COLO829 (cell line): Measurements from ENCODE around the gene SLC6A18.

ENCODE experiments used
- DNase-seq: peaks from one replicate; pipeline ENCODE4 v3.0.0; 2012; ENCODE audit warnings: low spot score

SLC6A18 gene

DNA sequence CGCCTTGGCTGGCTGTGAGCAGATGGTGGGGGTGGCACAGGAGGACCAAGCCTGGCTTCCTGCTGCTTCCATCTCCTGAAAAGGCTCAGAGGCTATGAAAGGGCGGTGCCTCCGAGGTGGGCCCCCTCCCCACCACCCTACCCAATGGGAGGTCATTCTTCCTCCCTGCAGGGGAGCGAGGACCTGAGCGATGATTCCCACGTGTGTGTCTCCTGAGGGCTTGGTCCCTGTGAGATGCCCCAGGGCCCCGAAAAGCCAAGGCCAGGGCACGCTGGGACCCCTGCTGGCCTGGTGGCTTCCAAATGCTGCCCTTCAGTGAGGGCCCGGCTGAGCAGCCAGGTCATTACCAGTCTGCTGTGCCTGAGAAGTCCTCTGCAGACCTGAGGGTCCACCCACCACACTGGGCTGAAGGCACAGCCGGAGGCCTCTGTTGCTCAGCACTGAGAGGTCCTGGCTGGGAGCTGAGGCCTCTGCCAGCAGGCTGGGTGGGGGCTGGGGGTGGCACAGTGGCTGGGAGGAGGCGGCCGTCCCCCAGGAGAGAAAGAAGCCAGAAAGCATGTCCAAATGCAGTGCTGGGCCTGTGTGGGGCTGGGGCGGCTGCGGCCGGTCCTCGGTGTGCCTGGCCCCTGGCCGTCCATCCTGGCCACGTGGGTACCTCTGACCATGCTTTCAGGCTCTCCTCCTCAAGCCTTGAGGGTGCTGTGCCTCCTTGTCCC, 37.8 kb upstream of the SLC6A18 start:
- DNase-seq, result no peak

DNA sequence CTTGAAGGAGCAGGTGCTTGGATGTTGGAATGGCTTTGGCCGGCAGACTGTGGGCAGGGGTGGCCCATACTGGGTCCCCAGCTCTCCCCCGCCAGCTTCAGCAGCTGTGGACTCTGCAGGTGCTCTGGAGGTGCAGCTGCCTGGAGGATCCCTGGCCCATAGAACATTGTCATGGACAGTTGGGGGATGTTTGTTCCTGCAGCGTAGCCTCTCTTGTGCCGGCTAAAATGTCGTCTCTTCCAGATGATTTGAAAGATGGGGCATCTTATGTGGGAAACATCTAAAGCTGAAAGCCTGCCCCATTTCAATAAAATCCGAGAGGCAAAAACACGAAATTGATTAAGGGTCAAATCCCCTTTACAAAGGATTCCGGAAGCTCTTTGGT, 37.2 kb upstream of the SLC6A18 start:
- no peak for DNase-seq

DNA sequence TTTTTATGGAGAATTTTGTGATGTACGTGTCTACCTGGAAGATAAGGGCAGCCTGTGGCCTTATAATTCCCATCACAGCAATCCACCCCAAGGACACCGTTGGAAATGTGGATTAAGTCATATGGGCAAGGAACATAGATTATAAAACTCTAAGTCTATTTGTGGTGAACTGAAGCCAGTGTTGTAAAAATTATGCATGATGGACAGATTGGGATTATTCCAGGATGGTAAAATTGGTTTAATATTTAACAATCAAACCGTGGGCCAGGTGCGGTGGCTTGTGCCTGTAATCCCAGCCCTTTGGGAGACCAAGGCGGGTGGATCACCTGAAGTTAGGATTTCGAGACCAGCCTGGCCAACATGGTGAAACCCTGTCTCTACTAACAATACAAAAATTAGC, 36.7 kb upstream of the SLC6A18 start:
- DNase-seq, result no peak

DNA sequence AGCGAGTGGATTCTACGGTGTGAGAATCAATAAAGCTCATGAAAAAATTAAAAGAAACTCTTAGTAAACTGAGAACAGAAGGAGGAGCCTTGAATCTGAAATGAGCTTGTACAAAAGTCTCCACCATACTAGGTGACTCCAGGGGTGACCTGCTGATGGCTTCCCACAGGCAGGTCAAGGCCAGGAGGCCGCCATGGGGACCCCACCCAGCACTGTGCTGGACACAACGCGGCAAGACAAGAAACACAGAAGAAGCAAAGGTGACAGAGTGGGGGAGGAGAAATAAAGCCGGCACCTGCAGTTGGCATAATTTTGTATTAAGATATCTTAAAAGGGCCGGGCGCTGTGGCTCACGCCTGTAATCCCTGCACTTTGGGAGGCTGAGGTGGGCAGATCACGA, 35.9 kb upstream of the SLC6A18 start:
- no peak for DNase-seq

DNA sequence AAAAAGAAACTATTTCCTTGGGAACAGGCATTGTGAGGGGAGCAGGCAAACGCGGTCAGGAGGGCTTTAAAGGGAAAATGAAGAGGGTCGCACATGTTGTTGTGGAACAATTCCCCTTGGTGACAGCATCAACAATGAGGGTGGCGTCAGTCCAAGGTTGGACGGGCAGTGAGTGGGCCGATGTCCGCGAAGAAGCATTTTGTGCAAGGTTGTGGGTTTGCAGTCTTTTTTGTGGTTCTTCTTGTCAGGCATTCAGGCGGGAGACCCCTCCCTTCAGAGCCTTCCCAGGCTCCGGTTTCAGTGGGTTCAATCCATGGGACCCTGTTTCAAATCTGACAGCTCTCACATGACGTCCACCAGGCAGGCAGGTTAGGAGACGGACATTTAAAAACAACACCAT, 34.9 kb upstream of the SLC6A18 start:
- DNase-seq, result no peak

DNA sequence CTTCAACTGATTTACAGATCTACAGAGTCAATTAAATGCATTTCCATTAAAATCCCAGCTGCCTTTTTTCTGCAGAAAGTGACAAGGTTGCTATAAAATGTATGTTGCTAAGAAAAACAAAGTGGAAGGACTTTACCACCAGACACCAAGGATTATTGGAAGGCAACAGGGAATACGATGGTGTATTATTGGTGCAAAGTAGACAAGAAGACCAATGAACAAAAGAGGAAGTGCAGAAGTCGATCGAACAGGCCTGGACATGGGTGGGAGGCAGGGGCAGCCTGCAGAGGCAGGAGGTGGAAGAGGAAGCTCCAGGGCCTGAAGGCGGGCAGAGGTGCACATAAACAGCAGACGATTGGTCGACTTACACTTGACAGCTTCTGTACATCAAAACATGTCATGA, 34.3 kb upstream of the SLC6A18 start:
- no peak for DNase-seq

DNA sequence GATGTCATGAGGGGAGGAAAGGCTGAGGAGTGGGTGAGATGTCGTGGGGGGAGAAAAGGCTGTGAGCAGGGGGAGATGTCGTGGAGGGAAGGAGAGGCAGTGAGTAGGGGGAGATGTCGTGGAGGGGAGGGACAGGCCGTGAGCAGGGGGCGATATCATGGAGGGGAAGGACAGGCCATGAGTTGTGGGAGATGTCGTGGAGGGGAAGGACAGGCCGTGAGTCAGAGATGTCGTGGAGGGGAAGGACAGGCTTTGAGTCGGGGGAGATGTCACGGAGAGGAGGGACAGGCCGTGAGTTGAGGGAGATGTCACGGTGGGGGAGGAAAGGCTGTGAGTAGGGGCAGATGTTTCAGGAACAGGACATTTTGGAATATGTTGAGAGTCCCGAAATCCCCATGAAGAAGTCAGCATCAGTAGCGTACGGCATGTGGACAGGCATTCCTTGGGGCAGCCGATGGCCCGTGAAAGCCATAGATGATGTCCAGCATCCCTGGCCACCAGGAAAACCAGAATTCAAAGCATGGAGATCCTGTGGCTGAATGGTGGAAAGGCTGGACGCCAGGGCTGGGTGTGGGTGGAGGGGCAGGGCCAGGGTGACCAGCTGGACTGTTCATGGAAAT, 32.1 kb upstream of the SLC6A18 start:
- no peak for DNase-seq

DNA sequence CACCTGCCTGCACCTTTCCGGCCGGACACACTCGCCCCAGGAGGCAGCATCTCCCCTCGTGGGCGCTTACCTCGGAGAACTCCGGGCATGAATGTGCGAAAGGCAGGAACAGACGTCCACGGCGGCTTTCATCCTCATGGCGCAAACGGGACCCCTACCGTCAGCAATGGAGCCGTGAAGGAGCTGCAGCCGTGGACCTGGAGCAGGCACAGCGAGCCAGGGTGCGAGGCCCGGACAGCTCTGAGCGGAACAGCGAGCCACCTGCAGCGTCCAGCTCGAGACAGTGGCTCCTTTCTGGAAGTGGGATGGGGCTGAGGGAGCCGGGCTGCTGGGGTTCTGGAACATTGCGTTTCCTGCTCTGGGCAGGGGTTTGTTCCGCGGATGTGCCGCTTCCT, 31.6 kb upstream of the SLC6A18 start:
- no peak for DNase-seq

DNA sequence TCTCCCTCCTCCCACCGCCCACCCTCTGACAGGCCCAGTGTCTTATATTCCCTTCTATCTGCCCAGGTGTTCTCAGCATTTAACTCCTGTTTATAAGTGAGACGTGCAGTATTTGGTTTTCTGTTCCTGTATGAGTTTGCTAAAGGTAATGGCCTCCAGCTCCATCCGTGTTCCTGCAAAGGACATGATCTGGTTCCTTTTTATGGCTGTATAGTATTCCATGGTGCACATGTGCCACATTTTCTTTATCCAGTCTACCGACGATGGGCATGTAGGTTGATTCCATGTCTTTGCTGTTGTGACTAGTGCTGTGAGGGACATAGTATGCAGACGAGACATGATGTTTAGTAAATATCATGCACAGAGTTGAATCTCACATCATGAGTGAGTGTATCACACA, 30.8 kb upstream of the SLC6A18 start:
- no peak for DNase-seq

DNA sequence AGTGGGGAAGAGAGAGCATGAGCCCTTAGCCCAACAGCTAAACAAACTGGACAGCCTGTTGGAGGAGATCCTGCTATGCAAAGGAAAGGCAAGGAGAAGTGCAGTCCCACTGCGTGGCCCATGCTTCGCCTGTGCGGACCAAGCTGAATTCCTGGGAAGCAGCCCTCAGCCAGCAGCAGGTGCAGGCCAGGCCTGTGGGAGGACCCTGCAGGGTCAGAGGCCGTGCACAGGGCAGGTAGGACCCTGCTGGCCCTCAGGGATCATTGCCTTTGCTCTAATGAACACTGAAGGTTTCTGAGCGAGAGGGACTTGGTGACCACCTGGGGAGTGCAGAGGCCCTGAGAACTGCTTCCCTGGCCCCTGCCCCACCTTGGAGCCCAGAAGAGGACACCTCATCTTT, 29.7 kb upstream of the SLC6A18 start:
- no peak for DNase-seq

DNA sequence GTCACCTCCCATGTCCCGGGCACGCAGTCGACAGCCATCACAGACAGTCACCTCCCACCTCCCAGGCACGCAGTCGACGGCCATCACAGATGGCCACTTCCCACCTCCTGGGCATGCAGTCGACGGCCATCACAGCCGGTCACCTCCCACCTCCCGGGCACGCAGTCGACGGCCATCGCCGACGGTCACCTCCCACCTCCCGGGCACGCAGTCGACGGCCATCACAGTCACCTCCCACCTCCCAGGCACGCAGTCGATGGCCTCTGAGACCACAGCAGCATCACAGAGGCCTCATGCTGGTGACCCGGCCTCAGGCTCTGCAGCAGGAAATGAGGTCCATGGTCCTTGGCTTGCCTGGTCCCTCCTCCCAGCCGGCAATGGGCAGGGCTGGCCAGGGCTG, 29.3 kb upstream of the SLC6A18 start:
- no peak for DNase-seq

DNA sequence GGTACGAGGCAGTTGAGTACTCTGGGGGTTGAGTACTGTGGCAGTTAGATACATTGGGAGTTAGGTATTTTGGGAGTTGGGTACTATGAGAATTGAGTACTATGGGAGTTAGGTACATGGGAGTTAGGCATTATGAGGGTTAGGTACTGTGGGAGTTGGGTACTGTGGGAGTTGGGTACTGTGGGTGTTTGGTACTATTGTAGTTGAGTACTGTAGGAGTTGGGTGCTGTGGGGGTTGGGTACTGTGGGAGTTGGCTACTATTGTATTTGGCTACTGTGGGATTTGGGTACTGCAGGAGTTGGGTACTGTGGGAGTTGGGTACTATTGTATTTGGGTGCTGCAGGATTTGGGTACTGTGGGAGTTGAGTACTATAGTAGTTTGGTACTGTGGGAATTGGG, 28.6 kb upstream of the SLC6A18 start:
- DNase-seq, result no peak

DNA sequence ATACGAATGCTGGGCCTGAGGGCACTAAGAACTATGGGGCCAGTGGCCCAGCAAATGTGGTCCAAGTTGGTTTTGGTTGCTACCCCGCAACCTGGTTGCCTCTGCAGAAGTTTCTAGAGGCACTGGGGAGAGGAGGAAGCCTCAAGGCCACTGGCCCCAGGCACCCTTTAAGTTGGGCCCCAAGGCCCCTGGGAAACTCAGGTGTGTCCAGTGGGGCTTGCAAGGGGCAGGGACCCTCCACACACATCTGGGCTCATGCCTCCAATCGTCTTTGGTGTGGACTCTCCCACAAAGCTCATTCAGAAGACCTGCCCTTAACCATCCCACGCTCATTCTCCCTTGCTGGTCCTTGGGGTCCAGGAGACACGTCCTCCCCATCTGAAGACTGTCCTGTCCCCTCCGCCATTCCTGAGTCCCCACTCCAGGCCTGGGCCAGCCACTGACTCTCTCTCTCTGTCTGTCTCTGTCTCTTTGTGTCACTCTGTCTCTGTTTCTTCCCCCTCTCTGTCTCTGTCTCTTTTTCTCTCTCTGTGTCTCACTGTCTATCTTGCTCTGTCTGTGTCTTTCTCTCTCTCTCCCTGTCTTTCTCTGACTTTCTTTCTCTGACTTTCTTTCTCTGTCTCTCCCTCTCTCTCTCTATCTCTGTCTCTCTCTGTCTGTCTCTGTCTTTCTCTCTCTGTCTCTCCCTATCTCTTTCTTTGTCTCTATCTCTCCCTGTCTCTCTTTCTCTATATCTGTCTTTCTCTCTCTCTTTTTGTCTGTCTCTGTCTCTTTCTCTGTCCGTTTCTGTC, 27.1 kb upstream of the SLC6A18 start:
- no peak for DNase-seq

DNA sequence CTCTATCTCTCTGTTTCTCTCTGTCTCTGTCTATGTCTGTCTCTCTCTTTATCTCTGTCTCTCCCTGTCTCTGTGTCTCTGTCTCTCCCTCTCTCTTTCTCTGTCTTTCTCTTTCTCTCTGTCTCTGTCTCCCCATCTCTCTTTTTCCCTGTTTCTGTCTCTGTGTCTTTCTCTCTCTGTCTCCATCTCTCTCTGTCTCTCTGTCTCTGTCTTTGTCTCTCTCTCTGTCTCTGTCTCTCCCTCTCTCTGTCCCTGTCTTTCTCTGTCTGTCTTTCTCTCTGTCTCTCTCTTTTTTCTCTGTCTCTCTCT, 25.9 kb upstream of the SLC6A18 start:
- DNase-seq, result no peak

DNA sequence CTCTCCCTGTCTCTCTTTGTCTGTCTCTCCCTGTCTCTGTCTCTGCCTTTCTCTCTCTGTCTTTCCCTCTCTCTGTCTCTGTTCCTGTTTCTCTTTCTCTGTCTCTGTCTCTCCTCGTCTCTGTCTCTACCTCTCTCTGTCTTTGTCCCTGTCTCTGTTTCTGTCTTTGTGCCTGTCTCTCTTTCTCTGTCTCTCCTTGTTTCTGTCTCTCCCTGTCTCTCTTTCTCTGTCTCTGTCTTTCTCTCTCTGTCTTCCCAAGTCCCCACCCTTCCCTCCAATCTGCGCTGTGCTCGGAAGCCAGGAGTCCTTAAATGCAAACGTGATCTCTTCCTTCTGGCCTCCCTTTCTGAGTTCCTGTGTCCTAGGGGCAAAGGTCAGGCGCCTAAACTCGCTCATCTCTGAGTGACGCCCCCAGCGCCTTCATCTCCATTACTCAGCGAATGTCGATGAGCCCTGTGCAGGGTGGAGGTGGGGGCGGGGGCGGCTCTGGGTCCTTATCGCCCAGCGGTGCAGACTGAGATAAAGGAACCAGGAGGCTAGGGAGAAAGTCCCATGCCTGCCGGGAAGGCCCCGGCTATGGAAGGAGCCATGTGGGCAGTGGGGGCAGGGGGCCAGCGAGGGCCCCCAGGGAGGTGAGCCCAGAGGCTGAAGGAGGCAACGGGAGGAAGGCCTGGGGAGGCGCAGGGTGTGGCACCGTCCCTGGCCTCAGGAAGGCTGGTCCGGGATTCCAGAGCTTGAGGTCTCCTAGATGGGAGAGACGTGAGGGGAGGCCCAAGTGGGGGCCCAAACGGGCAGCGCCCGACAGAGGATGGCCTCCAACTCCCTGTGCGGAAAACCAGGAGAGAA, 25.3 kb upstream of the SLC6A18 start:
- no peak for DNase-seq

DNA sequence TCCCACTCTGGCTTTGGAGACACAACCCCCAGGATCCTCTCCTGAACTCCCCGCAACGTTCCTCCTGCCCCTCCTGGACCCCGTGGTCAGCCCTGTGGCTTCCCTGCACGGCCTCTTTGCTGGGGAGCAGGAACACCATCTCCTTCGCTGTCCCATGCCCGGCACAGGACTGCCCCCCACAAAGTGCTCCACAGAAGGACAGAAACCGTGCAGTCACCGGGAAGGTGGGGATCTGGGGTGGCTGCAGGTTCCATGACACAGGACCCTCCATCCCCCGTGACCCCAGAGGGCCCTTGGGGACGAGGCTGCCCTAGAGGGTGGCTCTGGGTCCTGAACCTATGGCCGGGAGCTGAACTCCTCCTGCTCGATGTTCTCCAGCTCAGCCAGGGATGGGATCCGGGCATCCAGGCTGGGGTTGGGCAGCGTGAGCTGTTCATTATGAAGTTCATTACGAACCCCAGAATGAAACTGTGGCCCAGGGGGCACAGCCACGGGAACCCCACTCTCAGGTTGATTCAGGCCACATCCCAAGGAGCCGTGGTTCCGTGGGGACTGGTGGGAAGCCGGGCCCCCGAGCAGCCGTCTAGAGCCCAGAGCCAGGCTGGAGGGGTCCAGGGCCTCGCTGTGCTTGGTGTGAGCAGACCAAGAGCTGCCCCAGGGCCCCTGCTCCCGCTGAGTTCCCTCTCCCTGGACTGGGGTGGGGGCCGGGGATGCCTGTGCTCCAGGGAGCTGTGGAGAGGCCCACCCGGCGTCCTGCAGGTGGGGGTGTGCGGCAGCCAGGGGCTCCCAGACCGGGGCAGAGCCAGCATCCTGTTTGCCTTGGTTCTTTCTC, 24.5 kb upstream of the SLC6A18 start:
- no peak for DNase-seq

DNA sequence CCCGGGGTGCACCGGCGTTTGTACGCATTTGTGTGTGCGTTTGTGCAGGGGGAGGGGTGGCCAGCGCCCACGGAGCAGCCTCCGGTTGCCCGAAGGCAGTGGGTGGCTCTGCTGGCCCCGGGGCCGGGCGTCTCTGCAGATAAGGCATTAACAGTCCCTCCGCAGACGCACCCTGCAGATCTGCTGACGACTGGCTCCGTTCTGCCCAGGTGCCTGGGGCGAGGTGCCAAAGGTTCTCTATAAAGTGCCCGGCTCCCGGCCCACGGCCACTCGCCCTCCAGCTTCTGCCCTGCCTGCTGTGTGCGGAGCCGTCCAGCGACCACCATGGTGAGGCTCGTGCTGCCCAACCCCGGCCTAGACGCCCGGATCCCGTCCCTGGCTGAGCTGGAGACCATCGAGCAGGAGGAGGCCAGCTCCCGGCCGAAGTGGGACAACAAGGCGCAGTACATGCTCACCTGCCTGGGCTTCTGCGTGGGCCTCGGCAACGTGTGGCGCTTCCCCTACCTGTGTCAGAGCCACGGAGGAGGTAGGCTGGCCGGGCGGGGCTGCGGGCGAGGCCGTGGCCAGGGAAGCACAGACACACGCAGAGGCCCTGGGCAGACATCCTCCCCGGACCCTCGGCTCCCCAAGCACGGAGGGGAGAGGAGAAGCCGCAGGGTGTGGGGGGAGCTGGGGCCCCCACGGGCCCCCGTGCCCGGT, 23.7 kb upstream of the SLC6A18 start, which contains the start of gene SLC6A19:
Gene SLC6A19 (plus strand): TSS at position 269 of the 699 bp plus-strand sequence. CDS start 56 bp downstream, at position 325.
- no peak for DNase-seq

DNA sequence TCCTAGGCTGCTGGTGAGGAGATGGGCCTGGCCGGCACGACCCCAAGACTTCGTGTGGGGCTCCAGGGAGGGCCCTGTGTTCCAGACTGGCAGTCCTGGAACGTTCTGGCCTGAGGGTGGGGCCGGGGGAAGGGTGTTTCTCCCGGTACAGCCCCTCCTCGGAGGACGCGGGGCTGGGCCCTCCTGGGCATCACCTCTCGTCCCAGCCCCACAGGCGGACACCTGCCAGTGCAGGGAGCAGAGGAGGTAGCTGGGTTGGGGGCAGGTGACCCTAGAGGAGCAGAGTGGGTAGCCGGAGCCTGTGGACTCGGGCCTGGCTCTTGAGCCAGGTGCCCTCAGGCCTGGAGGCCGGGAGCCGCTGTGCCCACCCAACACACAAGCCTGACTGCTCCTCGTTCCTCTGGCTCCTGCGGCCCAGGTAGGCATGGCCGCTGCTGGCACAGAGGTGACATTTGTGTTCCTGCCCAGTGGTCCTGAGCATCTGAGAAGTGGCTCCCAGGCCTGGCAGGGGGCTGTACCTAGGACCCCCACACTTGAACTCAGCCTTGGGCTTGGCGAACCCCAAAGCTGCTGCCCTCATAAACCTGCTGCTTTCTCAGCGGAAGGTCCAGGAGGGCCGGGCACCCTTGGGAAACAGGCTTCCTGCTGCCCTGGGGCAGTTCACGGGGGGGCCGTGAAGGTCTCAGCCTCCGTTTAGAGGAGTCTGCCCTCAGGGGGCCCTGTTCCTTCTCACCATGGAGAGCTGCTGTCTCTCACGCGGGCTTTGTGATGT, 23.0 kb upstream of the SLC6A18 start:
- no peak for DNase-seq

DNA sequence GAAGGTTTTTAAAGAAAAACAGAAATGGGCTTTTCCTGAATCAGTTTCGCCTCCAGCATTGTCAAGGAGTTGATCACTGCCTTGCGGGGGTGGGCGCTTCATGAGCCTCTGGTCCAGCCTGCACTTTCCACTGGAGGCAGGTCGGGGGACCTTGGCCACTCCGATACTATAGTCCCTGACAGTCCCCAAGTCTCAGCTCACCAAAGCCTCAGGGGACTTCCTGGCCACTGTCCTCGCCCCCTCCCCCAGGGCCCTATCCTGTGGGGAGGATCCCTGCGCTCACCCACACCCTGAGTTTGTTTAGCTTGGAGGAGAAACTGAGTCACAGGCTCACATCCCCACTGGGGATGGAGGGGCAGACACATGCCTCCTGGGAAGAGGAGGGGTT, 22.4 kb upstream of the SLC6A18 start:
- no peak for DNase-seq

DNA sequence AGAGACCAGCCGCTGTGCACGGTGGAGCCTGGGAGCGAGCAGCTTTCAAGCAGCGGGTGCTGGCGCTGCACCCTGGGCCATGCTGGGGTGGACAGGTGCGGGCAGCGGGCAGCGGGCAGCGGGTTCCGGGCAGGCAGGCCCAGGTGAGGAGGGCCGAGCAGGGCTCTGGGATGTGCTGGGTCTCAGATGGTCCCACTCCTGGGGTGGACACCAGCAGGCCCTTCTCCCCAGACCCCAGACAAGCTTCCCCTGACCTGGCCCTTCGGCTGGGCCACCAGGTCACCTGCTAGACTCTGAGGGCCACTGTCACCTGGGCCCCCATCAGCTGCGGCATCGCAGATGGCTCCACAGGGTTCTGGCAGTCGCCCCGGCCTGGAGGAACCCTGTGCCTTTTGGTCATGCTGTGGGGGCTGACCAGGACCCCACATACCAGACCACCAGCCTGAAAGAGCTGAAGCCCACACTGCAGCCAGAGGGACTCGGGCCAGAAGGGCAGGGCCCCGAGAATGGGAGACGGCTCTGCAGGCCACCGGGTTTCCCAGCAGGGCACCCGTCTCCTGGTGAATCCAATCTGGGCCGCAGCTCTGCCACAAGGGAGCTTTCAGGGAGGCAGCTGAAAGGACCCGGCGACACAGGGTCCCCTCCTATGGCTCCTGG, 21.7 kb upstream of the SLC6A18 start:
- DNase-seq, result no peak
